ENCODE data around the gene GZMB. TPM values are rescaled to one million over a fixed set of nuclear protein-coding genes. Genes with fewer than 3 reads are reported as not detected.

GZMB gene
- total RNA-seq, 1 experiment from 2014 or later = not detected

- Mint-ChIP-seq H3K27me3 (ENCODE audit: low read depth) (peaks cover 6% of the 10 kb centered on the region), H3K27ac (no peak overlapping the region), H3K36me3 (ENCODE audit: insufficient read depth in 1 of 3, low read depth in 3 of 3) (peaks cover 0 to 21% (median 7%) of the 10 kb centered on the region in 3 experiments; a peak in 4 of 7 replicates), H3K9me3 (peaks cover 2 to 85% of the 10 kb centered on the region in 2 experiments; a peak in 3 of 5 replicates), H3K4me3 (no peak overlapping the region), H3K4me1 (no peaks in the 10 kb centered on the region)
- H2AFZ ChIP-seq (ENCODE audit: low read length) = no peak overlapping the region
- H3K79me2 ChIP-seq (ENCODE audit: insufficient read depth, low read length) = no peaks in the 10 kb centered on the region
- H2BK5ac ChIP-seq (ENCODE audit: insufficient read length, low read length) = no peak overlapping the region
- no peaks in the 10 kb centered on the region for H4K20me1 ChIP-seq (ENCODE audit: control insufficient read depth, insufficient read depth, insufficient read length)
- no peak overlapping the region for H3K4ac ChIP-seq (ENCODE audit: low read depth, low read length)
- H3K56ac ChIP-seq (ENCODE audit: insufficient read length, low read depth, low read length) = no peak overlapping the region
- no peak overlapping the region for H2BK12ac ChIP-seq (ENCODE audit: insufficient read length, low read depth, low read length)
- H3K9me3 ChIP-seq (ENCODE audit: control insufficient read depth, low read depth, low read length) = no peaks in the 10 kb centered on the region
- TF ChIP-seq, protein P1, sequence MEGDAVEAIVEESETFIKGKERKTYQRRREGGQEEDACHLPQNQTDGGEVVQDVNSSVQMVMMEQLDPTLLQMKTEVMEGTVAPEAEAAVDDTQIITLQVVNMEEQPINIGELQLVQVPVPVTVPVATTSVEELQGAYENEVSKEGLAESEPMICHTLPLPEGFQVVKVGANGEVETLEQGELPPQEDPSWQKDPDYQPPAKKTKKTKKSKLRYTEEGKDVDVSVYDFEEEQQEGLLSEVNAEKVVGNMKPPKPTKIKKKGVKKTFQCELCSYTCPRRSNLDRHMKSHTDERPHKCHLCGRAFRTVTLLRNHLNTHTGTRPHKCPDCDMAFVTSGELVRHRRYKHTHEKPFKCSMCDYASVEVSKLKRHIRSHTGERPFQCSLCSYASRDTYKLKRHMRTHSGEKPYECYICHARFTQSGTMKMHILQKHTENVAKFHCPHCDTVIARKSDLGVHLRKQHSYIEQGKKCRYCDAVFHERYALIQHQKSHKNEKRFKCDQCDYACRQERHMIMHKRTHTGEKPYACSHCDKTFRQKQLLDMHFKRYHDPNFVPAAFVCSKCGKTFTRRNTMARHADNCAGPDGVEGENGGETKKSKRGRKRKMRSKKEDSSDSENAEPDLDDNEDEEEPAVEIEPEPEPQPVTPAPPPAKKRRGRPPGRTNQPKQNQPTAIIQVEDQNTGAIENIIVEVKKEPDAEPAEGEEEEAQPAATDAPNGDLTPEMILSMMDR (conservative IDR thresholded peaks at IDR 0.05) = no peak
- H3K14ac ChIP-seq (ENCODE audit: insufficient read depth, low read length) = no peak overlapping the region
- no peaks in the 10 kb centered on the region for H3K79me1 ChIP-seq (ENCODE audit: insufficient read depth, low read depth, low read length, poor library complexity, severe bottlenecking)
- H3K4me1 ChIP-seq (ENCODE audit: insufficient read depth, low read length) = no peaks in the 10 kb centered on the region
- H2AK5ac ChIP-seq (ENCODE audit: insufficient read length, low read length) = no peak overlapping the region
- H3K23ac ChIP-seq (ENCODE audit: insufficient read length, low read depth, low read length) = no peak overlapping the region
- no peak overlapping the region for H4K91ac ChIP-seq (ENCODE audit: insufficient read length, low read depth, low read length)
- no CpG with 5 or more reads among the region's 6 CpGs for WGBS (ENCODE audit: extremely low coverage, insufficient read length, low lambda C conversion rate)
- H3K27ac ChIP-seq (ENCODE audit: insufficient read length, low read depth, low read length) = no peak overlapping the region
- no peak for DNase-seq
- H3T11ph ChIP-seq (ENCODE audit: low read length) = no peak overlapping the region
- H2BK15ac ChIP-seq (ENCODE audit: low read depth, low read length) = no peak overlapping the region
- H2BK20ac ChIP-seq (ENCODE audit: low read depth, low read length, poor library complexity, severe bottlenecking) = no peak overlapping the region
- no peak overlapping the region for H3K18ac ChIP-seq (ENCODE audit: insufficient read length, low read depth, low read length)
- no peak overlapping the region for H4K5ac ChIP-seq (ENCODE audit: insufficient read length, low read depth, low read length)
- no peak overlapping the region for H2BK120ac ChIP-seq (ENCODE audit: low read depth, low read length, poor library complexity, severe bottlenecking)
- no peaks in the 10 kb centered on the region for H3K27me3 ChIP-seq (ENCODE audit: insufficient read depth, low read length)
- H3K23me2 ChIP-seq (ENCODE audit: insufficient read length, low read depth, low read length, poor library complexity, severe bottlenecking) = no peaks in the 10 kb centered on the region
- H3K9ac ChIP-seq (ENCODE audit: extremely low read depth, insufficient read length, low read length) = no peak overlapping the region
- H3K4me2 ChIP-seq (ENCODE audit: insufficient read depth, insufficient read length, low read length) = no peak overlapping the region
- no peak overlapping the region for H4K8ac ChIP-seq (replicated peaks; ENCODE audit: insufficient read length, low read depth, low read length)
Observed at GRCh38 chr14:24632761-24633160, 1.2 kb downstream of the GZMB start.

All from H9 (cell line).